Measurements from ENCODE around the gene B3GALNT1.

B3GALNT1 gene

GRCh38 chr3:161104561-161105551 is at the start of gene B3GALNT1:
Gene B3GALNT1 (minus strand): TSS chr3:161105349. CDS start chr3:161086754, 18,595 bp downstream.
- FAIRE-seq: no peak

DNA sequence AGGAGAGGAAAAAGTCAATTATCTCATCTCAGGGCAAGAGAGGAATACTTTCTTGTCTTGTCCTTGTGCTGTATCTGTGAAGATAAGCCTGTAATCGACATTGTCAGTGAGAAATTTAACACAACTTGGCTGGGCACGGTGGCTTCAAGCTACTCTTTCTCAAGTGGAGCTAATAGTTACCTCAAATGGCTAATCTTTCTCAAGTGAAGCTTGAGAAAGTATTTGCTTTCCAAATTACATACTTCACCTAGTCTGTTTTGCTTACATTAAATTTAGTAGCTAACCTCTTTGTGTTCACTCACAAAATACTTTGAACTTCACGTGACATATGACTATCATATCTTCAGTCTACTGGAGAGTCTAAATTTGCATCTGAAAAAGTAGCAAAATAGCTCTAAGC is 48.3 kb upstream of the B3GALNT1 start:
- FAIRE-seq: no peak

GRCh38 chr3:161150001-161150525 is 44.9 kb upstream of the B3GALNT1 start:
- no peak for FAIRE-seq

DNA sequence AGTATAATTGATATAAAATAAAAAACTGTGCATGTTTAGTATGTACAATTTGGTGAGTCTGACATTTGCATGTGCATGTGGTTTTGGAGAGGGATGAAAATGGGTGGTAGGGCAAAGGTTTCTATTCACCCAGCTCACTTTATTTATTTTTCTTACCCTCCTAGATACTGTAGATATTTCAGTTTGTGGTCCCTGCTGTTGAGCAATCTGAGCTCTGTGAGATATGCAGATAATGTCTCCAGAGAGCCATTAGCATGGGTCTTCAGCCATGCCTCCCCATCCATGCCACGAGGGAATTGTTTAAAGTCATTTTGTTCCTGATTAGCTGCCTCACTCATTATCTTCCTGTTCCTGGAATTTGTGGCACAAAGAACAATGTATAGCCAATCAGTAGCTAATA is 44.4 kb upstream of the B3GALNT1 start:
- FAIRE-seq: no peak

DNA sequence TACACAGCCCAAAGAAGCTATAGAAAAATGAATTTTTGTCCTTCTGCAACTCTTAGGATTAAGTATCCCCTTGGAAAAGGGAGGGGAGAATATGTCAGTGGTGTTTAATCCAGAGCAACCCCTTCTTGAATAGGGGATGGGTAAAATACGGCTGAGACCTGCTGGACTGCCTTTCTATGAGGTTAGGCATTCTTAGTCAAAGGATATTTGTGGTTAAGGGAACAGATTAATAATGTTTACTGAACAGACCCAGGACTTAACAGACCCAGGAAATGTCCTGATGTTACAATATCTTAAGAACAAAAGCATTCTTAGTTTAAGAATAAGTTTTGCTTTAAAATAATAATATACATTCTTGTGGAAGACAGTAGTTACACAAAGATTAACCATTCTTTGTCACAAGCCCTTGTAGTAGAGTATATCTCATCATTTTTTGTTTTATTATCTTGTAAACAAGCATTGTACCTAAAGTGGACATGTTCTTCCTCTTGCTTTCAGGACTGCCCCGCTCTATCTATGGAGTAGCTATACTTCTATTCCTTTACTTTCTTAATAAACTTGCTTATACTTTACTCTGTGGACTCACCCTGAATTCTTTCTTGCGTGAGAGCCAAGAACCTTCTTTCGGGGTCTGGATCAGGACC is 43.8 kb upstream of the B3GALNT1 start:
- FAIRE-seq: no peak

- peak; percentile 83 for FAIRE-seq
These were observed 37.3 kb upstream of the B3GALNT1 start for GRCh38 chr3:161142486-161142885.

DNA sequence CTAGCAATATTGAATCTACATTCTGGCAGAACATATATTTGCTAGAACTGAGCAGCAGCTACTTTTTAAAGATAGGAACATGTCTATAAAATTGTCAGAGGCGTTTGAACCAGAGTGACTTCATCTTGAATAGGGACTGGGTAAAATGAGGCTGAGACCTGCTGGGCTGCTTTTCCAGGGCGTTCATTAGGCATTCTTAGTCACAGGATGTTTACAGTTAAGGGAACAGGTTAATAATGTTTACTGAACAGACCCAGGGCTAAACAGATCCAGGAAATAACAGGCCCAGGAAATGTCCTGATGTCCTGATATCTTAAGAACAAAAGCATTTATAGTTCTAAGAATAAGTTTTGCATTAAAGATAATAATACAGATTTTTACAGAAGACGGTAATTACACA is 34.5 kb upstream of the B3GALNT1 start:
- FAIRE-seq: no peak

GRCh38 chr3:161137260-161137659 is 32.1 kb upstream of the B3GALNT1 start:
- no peak for FAIRE-seq

GRCh38 chr3:161132391-161132790 is 27.2 kb upstream of the B3GALNT1 start:
- no peak for FAIRE-seq

- FAIRE-seq: no peak
These were observed 21.3 kb upstream of the B3GALNT1 start for GRCh38 chr3:161126495-161126894.

GRCh38 chr3:161117646-161118045 is 12.5 kb upstream of the B3GALNT1 start:
- no peak for FAIRE-seq

- no peak for FAIRE-seq
These were observed 3.7 kb upstream of the B3GALNT1 start for GRCh38 chr3:161108840-161109239.

DNA sequence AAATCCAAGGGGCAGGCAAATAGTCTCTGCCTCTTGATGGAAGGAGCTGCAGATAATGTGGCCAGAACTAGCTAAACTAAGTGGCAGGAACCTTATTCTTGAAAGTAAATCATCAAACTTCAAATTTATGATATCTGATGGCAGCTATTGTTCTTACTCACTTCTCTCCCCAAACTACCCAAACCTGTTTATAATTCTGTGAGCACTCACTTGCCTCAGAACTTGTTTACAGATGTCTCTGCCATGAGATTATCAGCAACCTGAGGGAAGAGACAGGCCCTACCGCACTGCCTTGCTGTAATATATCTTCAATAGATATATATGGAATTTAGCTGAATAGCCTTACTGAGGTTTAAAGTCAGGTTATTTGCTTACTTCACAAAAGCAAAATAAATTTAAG is 2.2 kb upstream of the B3GALNT1 start:
- no peak for FAIRE-seq

DNA sequence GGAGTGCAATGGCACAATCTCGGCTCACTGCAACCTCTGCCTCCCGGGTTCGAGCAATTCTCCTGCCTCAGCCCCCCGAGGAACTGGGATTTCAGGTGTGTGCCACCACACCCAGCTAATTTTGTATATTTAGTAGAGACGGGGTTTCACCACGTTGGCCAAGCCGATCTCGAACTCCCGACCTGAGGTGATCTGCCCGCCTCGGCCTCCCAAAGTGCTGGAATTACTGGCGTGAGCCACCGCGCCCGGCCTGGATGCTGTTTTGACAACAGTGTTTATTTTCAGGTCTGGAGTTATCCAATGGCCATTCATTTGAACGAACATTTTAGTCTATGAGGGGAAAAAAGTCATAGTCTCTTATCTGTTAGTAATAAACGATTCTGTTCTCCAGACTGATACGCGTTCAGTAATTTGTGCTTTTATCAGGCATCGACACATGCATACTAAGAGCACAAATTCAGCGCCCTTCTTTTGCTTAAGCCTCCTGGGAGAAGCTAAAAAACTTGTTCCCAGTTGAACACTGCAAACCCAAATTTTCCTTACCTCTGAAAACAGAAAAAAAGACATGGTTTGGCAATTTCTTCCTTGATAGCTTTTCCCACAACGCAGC is 1.3 kb downstream of the B3GALNT1 start:
- no peak for FAIRE-seq

- FAIRE-seq: no peak
These were observed 3.5 kb downstream of the B3GALNT1 start for GRCh38 chr3:161101609-161102008.

- no peak for FAIRE-seq
These were observed 4.2 kb downstream of the B3GALNT1 start for GRCh38 chr3:161100994-161101393.

DNA sequence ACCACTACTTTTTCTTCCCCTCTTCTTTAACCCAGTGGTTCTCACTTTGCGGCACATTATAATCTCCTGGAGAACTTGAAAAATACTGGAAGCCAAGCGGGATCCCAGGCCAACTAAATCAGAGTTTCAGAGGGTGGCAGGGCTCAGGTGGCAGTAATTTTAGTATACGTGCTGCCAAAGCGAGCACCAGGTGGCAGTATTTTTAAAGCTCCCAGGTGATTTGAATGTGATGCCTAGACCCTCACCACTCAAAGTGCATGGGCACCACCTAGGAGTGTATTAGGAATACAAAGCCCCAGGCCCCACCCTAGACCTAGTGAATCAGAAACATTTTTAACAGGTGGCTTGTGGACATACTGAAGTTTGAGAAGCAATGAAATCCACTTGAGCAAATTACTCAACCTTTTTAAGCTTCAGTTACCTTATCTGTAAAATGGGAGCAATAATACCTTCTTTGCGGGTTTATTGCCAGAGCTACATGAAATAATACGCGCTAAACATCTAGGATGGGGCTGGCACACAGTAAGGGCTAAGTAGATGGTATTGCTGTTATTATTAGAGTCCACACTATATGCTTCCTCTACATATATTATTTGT is 8.3 kb downstream of the B3GALNT1 start:
- FAIRE-seq: no peak

DNA sequence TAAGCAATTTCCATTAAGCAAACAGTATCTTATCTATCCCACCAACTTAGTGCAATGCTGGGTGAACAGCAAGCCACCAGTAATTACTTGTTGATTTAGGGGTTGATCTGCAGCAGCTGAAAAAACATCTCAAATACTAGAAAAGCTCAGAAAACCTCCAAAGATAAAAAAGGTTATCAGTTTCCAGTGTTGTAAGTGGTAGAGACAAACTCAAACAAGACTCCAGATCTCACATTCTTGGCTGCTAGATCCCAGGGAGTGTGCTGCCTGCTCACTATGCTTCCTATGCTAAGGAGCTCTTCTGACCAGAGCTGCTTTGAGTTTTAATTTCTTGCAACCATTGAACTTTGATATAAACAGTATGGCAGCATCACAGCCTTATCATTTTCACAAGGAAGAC is 11.3 kb downstream of the B3GALNT1 start:
- FAIRE-seq: no peak

GRCh38 chr3:161084277-161084676 is 20.9 kb downstream of the B3GALNT1 start:
- FAIRE-seq: no peak

DNA sequence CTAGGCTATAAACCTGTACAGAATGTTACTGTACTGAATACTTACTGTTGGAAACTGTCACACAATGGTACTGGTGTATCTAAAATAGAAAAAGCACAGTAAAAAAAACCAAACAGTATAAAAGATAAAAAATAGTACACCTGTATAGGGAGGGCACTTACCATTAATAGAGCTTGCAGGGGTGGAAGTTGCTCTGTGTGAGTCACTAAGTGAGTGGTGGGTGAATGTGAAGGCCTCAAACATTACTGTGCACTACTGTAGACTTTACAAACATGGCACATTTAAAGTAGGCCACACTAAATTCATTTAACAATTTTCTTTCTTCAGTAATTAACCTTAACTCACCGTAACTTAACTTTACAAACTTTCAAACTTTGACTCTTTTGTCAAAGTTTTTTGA is 22.0 kb downstream of the B3GALNT1 start:
- no peak for FAIRE-seq

DNA sequence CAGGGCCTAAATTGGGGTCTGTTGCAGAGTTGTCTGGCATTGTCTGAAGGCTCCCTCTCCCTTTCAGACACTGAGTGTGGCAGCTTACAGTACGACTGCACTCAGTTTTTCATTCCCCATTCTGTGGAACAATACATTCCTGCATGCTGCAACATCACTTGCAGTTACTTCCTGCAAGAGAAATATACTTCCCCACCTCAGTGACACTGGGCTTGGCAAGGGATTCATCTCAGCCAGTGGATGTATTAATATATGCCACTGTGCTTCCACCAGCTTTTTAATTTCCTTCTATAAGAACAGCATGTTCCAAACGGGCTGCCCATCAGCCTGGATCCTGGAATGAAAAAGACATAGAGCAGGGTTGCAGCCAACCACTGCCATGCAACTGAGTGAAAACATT is 23.1 kb downstream of the B3GALNT1 start:
- no peak for FAIRE-seq

DNA sequence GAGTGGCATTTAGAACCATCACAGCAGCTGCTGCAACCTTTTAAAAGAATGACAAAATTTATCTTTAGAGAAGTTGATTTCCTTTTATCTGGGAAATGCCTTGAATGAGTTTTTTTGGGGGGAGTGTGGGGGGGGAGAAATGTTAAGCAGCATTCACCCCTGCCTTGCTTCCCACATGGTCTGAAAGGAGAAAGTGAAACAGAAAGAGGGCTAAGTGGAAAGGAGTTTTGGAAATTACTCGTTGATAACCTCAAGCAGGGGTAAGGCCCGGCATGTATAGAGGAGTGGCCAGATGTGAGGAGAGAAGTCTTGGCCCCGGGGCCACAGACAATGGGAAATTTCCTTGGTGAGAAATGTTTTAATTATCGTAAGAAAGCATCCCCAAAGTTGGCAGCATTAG is 23.5 kb downstream of the B3GALNT1 start:
- no peak for FAIRE-seq

DNA sequence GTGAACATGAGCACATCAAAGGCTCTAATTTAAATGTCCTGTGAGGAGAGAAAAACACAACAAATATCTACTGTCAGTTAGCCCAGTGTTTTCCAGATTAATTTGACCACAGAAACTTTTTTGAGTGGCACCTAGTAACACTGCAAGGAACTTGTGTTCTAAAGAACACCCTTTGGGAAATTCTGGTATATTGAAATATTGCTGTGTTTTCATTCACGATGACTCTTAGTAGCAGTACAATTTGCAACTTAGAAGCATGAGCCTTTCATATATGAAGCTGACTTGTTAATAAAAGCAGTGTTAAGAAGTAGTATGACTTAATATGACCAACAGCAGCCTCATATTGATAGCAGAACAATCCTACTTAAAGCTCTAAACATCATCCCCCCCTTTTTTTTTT is 32.0 kb downstream of the B3GALNT1 start:
- no peak for FAIRE-seq

Data from endometrium (tissue), 2 donors.